Stimulated activated CD8-positive, alpha-beta memory T cell treated with anti-CD3 and anti-CD28 coated beads, Interleukin-12 subunit alpha, Interleukin-12 subunit beta, amount 100 ng/mL, for 4 hours (primary cell): ENCODE data around the gene WRAP73.

ENCODE experiments used
- DNase-seq: peaks from one replicate; pipeline ENCODE4 v3.0.0-alpha.2; 2020; ENCODE audit warnings: low read depth

The WRAP73 gene

GRCh38 chr1:3668585-3669300, 18.8 kb upstream of the WRAP73 start:
- DNase-seq = no peak

- no peak for DNase-seq
Measured at GRCh38 chr1:3668148-3668547, 18.2 kb upstream of the WRAP73 start.

GRCh38 chr1:3664700-3665375, 14.9 kb upstream of the WRAP73 start:
- no peak for DNase-seq

GRCh38 chr1:3663999-3664699, 14.2 kb upstream of the WRAP73 start:
- DNase-seq = no peak

GRCh38 chr1:3662080-3662671, 12.3 kb upstream of the WRAP73 start:
- DNase-seq = no peak

GRCh38 chr1:3661631-3662030, 11.7 kb upstream of the WRAP73 start:
- DNase-seq = no peak

GRCh38 chr1:3660704-3661103, 10.8 kb upstream of the WRAP73 start:
- DNase-seq = no peak

GRCh38 chr1:3659093-3659492, 9.2 kb upstream of the WRAP73 start:
- DNase-seq = no peak

GRCh38 chr1:3658231-3658615, 8.3 kb upstream of the WRAP73 start:
- DNase-seq = no peak

GRCh38 chr1:3657578-3658230, 7.8 kb upstream of the WRAP73 start:
- DNase-seq = no peak

GRCh38 chr1:3657096-3657475, 7.2 kb upstream of the WRAP73 start:
- no peak for DNase-seq

GRCh38 chr1:3656450-3657095, 6.7 kb upstream of the WRAP73 start:
- no peak for DNase-seq

GRCh38 chr1:3654549-3655281, 4.8 kb upstream of the WRAP73 start:
- DNase-seq = no peak

- DNase-seq = no peak
Measured at GRCh38 chr1:3653286-3653618, 3.3 kb upstream of the WRAP73 start.

GRCh38 chr1:3652548-3653285, 2.8 kb upstream of the WRAP73 start:
- DNase-seq = no peak

GRCh38 chr1:3651930-3652547, 2.1 kb upstream of the WRAP73 start, which contains the start of gene TP73:
TSS of gene TP73 (plus strand) at chr1:3652516. CDS start at chr1:3682366, 29,850 bp downstream.
- DNase-seq = no peak

GRCh38 chr1:3651026-3651929, 1.4 kb upstream of the WRAP73 start:
- DNase-seq = no peak

GRCh38 chr1:3650248-3651025, 534 bp upstream of the WRAP73 start:
- DNase-seq = no peak
